H1 (cell line): ENCODE measurements around the gene SEZ6. TPM values are rescaled to one million over a fixed set of nuclear protein-coding genes. Genes with fewer than 3 reads are reported as not detected.

Experiments used
- RNF2 ChIP-seq: fragments of 200-900, 300-1000 bp; sonication (generic); IDR thresholded peaks from 2 replicates; pipeline ENCODE4 v1.7.1; 2016; ENCODE audit warnings: borderline replicate concordance, low read depth, mild to moderate bottlenecking, antibody characterized with exemption, low read length; ENCODE audit not compliant: poor library complexity, severe bottlenecking; ENCODE audit errors: missing control alignments
- TAF7 ChIP-seq: optimal IDR thresholded peaks from 2 replicates; pipeline ENCODE3; 2011; ENCODE audit warnings: low read depth, mild to moderate bottlenecking, inconsistent platforms, low read length, moderate library complexity, borderline replicate concordance
- polyA plus RNA-seq, 7 experiments: library from polyadenylated mRNA; depleted of rRNA in 3 of 7; stranded (reverse) in 5 of 7; unstranded in 2 of 7; fragments of >200 nt in 5 of 7; fragments of 200-250 nt in 2 of 7; gene quantifications; 1 replicate in 5 of 7; 2 replicates in 1 of 7; 4 replicates in 1 of 7; pipeline versions ENCODE4 v1.2.1 to v1.2.3, GENCODE V29; 2011 to 2013; ENCODE audit warnings: missing spikeins in 2 of 7, mixed read lengths in 2 of 7
- total RNA-seq: library from RNA; stranded (reverse); fragmentation: NEBNext Ultra II Directional; extraction: Animal tissue kit (Norgen Biotek cat#: 25700); gene quantifications from 2 replicates; pipeline ENCODE4 v1.2.1, GENCODE V29; 2021

The SEZ6 gene
- total and polyA plus RNA-seq, 2 of the 8 experiments (the other 6 are each of a cell fraction or from before 2014, with no cell fraction given) = 6.9 to 16.1 TPM

DNA sequence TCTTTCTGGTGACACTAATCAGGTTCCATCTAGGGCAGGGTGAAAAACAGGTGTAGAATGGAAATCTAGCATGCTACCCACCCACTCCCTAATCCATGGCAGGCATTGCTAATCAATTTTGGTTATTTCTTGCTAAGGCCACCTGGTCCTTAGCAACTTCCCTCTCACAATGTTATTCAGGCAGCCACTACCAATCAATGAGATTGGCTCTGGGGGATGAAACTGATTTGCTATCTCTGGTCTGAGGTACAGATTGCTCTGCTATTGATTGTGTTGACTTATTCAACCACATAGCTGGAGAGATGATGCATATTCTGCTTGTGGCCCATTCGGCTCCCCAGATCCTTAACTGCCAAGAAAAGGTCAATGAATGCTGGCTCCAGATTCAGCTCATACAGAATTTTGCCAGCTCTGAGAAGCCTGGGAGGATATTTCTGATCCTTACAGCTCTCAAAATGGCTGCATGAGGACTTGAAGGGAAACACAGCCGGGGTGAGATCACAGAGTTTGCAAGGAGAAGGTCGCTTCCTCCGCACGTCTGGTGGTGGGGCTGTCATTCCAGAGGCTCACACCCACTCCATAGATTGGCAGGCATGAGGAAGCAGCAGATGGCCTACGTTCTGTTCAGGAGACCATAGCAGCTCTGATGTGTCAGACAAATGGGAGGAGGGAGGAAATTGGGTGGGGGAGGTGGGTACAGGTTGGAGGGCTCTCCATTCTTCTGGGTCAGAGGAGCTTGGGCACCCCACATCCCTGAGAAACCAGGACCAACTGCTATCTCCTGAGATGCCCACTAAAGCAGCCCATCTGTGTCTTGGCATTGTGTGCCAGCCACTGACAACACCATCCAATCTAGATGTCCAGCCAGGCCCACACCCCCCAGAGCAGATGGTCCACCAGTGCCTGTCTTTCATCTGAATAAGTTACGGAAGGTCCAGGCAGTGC, 22.3 kb downstream of the SEZ6 start (continued):
- TF ChIP-seq TAF7 (no peak), RNF2 (no peak)
